ENCODE results near the gene CCDC3.

CCDC3 gene

DNA sequence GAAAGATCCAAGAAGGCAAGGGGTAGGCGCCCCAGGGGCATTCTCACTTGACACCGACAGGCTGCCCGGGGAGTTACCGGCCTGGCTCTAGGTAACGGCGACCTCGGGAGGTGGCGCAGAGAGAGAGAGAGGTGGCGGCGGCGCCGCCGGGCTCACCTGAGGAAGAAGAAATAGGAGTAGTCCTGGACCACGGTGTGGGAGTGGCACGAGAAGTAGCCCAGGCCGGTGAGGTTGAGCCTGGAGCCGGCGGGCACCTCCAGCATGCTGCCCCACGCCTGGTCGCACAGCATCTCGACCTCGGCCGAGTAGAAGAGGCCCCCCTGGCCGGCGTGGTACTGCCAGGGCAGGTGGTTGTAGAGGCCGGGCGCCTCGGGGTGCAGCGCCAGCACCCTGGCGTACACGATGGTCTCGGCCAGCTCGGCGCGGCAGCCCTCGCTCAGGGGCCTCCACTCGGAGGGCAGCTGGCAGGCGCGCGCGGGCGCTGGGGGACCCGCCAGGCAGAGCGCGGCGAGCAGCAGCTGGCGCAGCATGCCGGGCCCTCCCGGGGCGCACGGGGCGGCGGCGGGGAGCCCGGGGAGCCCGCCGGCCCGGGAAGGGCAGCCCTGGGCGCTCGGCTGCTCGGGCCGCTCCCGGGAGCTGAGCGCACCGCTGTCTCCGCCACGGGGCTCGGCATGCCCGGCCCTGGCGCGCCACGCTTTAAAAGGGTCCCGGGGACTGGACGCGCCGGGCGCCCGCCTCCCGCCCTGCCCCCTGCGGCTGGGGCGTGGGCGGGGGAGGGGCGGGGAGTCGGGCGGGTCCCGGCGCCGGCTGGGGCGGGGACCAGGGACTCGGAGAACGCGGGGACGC lies at the start of gene CCDC3:
TSS of gene CCDC3 (minus strand) at position 673 of the 846 bp plus-strand sequence. CDS start at position 530, 143 bp downstream.
- H3K4me3 ChIP-seq (replicated peaks; ENCODE audit: low read depth, low read length), result peak within 1 kb of the TSS; percentile 17
- no peak for DNase-seq (ENCODE audit: low read depth)
- TF ChIP-seq, protein P1, sequence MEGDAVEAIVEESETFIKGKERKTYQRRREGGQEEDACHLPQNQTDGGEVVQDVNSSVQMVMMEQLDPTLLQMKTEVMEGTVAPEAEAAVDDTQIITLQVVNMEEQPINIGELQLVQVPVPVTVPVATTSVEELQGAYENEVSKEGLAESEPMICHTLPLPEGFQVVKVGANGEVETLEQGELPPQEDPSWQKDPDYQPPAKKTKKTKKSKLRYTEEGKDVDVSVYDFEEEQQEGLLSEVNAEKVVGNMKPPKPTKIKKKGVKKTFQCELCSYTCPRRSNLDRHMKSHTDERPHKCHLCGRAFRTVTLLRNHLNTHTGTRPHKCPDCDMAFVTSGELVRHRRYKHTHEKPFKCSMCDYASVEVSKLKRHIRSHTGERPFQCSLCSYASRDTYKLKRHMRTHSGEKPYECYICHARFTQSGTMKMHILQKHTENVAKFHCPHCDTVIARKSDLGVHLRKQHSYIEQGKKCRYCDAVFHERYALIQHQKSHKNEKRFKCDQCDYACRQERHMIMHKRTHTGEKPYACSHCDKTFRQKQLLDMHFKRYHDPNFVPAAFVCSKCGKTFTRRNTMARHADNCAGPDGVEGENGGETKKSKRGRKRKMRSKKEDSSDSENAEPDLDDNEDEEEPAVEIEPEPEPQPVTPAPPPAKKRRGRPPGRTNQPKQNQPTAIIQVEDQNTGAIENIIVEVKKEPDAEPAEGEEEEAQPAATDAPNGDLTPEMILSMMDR (IDR thresholded peaks at IDR 0.05; ENCODE audit: low read length, missing control alignments), result no peak

DNA sequence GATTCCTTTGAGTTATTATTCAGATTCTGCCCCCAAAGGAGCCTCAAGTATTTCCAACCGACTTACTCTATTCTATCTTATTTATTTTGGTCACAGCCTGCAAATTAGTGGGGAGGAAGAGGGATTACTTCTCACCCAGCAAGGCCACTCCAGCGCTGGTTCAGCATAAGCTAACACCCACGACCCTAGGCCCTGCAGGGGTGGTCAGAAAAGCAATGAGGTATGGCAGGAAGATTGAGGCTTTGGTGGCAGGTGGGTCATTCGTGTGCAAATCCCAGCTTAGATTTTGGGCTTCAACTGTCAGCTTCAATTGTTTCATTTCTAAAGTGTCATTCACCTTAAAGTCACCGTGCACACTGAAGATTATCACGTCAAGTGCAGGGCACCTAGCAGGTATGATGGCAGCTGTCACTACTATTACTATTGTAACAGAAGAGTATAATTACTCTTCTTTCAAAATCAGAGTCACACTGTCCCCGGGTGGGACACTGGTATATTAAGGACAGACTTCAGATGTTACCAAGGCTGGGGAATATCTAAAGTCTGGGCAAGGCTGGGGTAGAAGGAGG lies 49.7 kb upstream of the CCDC3 start:
- DNase-seq (ENCODE audit: low read depth), result no peak
- TF ChIP-seq, protein P1 (IDR thresholded peaks at IDR 0.05; ENCODE audit: low read length, missing control alignments), result no peak
- H3K4me3 ChIP-seq (replicated peaks; ENCODE audit: low read depth, low read length), result no peak overlapping the region

DNA sequence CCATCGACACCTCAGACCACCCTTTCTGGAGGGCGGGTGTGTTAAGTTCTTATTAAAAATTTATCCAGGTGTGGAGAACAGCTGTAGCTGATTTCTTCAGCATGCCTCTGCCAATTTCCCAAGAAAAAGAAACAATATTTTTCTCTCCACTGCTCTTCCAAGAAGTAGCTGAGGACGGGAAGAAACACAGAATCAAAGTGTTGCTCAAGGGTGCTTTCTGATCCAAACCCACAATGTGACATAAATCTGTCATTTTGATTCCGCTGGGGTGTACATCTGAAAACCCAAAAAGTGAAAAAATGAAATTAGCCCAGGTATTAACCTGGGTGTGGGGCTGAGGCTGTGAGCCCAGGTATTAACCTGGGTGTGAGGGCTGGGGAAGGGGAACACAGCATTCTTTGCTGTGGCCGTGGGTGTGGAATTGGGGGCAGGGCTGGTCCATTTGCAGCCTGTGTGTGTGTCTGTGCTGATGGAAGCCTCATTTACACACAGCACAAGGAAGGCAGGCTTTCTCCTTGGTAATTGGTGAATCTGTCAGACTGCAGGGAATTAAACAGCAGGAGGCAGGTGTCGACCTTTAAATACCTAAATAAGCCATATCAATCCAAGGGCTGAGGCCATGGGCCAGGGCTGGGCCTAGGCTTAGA lies 48.4 kb upstream of the CCDC3 start:
- H3K4me3 ChIP-seq (replicated peaks; ENCODE audit: low read depth, low read length), result no peak overlapping the region
- DNase-seq (ENCODE audit: low read depth), result no peak
- TF ChIP-seq, protein P1 (IDR thresholded peaks at IDR 0.05; ENCODE audit: low read length, missing control alignments), result no peak

DNA sequence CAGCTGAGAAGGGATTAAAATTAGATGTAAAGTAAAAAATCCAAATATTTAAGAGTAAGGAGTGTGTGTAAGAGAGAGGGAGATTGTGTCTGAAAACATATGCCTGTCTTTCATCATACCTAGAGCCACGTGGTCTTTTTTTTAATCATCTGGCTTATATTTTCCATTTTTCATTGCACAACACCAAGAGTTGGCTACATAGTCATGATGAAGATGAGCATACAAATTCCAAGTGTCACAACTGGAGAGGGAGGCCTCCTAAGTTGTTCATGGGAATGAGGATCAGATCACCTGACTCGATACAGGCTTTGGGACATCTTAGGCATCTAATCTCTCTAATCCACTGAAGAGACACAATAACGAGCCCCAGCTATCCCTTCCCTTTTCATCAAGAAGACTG lies 47.2 kb upstream of the CCDC3 start:
- TF ChIP-seq, protein P1 (IDR thresholded peaks at IDR 0.05; ENCODE audit: low read length, missing control alignments), result no peak
- H3K4me3 ChIP-seq (replicated peaks; ENCODE audit: low read depth, low read length), result no peak overlapping the region
- DNase-seq (ENCODE audit: low read depth), result no peak

DNA sequence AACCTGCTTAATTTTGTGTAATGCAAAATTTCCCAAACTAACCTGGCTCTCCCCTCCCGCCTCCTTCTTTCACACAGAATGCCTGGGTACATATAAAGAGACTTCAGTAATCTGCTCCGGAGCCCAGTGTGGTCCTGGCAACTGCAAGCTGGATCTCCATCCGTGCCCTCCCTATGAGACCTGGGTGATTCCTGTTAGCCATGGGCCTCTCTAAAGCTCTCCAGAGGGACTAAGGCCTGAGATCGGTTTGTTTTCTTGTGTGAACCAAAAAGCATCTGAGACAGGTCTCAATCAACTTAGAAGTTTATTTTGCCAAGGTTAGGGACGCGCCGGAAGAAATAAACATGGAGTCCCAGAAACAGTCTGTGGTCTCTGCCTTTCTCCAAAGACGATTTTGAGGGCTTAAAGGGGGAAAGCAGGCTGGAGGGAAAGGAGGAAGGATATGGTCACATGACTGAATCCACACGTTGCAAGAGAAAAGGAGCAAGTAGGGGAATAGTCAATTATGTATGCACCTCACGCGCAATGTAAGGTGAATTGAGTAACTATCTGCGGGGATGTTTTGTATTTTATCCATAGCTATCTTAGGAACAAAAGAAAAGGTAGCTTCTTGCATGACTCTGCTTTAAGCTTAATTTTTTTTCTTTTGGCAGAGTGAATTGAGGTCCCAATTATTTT lies 46.2 kb upstream of the CCDC3 start:
- H3K4me3 ChIP-seq (replicated peaks; ENCODE audit: low read depth, low read length), result no peak overlapping the region
- TF ChIP-seq, protein P1 (IDR thresholded peaks at IDR 0.05; ENCODE audit: low read length, missing control alignments), result no peak
- DNase-seq (ENCODE audit: low read depth), result no peak

DNA sequence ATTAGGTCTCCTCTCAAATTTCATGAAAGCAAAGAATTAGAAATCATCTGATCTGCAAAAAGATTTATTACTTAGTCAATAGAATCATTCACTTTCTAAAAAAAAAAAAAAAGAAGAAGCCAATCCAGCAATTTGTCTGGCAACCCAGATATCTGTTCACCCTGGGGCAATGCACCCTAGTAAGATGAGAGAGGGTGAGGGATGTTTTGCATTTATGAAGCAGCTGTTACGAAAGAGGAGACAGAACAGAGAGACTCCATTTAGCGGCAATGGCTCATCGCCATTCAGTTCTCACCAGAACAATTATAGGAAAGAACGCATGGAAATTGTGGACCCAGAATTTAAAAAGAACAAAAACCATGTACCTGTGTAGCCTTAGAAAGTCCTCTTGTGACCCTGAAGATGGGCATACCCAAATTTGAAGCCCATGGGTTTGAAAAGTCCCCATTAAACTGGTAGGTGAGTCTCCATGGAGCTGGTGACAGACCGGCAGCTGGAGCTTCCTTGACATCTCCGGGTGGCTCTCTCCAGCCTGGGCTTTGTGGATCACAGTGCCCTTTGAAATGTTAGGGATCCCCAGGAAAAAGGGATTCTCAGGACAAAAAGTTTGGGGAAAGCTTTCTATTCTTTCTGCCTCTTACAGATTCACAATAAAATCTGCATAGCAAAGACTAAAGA lies 45.5 kb upstream of the CCDC3 start:
- TF ChIP-seq, protein P1 (IDR thresholded peaks at IDR 0.05; ENCODE audit: low read length, missing control alignments), result no peak
- no peak for DNase-seq (ENCODE audit: low read depth)
- H3K4me3 ChIP-seq (replicated peaks; ENCODE audit: low read depth, low read length), result no peak overlapping the region

Measured in fibroblast of pulmonary artery (primary cell).